Kidney epithelial cell (primary cell): ENCODE results near the gene DAPK2. TPM values are rescaled to one million over a fixed set of nuclear protein-coding genes. Genes with fewer than 3 reads are reported as not detected.

ENCODE experiments used
- DNase-seq: peaks from one replicate; pipeline ENCODE4 v3.0.0-alpha.2; 2010; ENCODE audit warnings: low read depth
- H3K27me3 ChIP-seq: 2 replicates; pipeline ENCODE4 v1.6.0; 2011; ENCODE audit warnings: low read length; ENCODE audit not compliant: control insufficient read depth, insufficient read depth
- H3K36me3 ChIP-seq: 2 replicates; pipeline ENCODE4 v1.5.1; 2011; ENCODE audit warnings: low read length; ENCODE audit not compliant: control insufficient read depth, insufficient read depth
- H3K4me3 ChIP-seq: 2 replicates; pipeline ENCODE4 v1.5.1; 2011; ENCODE audit warnings: low read depth, mild to moderate bottlenecking, control low read depth, low read length
- total RNA-seq: library from RNA; depleted of rRNA; stranded (reverse); fragments of >200 nt; gene quantifications from 2 replicates; pipeline ENCODE4 v1.2.3, GENCODE V29; 2015
- TF ChIP-seq, protein P1 (sequence below): IDR thresholded peaks from 2 replicates; pipeline ENCODE4 v1.5.1; 2011; ENCODE audit warnings: mild to moderate bottlenecking, moderate library complexity, low read length, control low read depth, inconsistent platforms; ENCODE audit not compliant: insufficient read depth, poor library complexity, severe bottlenecking

DAPK2 gene
- total RNA-seq, 1 donor from 2014 or later, result 0.21 TPM

DNA sequence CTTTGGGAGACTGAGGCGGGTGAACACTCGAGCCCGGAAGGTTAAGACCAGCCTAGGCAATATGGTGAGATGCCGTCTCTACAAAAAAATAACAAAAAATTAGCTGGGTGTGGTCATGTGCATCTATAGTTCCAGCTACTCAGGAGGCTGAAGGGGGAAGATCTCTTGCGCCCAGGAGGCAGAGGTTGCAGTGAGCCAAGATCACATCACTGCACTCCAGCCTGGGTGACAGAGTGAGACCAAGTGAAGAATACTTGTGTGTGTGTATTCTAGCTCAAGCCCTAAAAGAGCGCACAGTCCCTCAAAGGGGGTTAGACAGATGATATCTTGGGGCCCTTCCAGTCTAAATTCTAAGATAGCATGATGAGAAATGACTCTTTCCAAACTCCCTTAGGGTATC is 23.7 kb downstream of the DAPK2 start:
- no peak for DNase-seq
- TF ChIP-seq, protein P1, sequence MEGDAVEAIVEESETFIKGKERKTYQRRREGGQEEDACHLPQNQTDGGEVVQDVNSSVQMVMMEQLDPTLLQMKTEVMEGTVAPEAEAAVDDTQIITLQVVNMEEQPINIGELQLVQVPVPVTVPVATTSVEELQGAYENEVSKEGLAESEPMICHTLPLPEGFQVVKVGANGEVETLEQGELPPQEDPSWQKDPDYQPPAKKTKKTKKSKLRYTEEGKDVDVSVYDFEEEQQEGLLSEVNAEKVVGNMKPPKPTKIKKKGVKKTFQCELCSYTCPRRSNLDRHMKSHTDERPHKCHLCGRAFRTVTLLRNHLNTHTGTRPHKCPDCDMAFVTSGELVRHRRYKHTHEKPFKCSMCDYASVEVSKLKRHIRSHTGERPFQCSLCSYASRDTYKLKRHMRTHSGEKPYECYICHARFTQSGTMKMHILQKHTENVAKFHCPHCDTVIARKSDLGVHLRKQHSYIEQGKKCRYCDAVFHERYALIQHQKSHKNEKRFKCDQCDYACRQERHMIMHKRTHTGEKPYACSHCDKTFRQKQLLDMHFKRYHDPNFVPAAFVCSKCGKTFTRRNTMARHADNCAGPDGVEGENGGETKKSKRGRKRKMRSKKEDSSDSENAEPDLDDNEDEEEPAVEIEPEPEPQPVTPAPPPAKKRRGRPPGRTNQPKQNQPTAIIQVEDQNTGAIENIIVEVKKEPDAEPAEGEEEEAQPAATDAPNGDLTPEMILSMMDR, result no peak
- H3K4me3 ChIP-seq, result no peak overlapping the region
- no peaks in the 10 kb centered on the region for H3K27me3 ChIP-seq
- no peaks in the 10 kb centered on the region for H3K36me3 ChIP-seq

DNA sequence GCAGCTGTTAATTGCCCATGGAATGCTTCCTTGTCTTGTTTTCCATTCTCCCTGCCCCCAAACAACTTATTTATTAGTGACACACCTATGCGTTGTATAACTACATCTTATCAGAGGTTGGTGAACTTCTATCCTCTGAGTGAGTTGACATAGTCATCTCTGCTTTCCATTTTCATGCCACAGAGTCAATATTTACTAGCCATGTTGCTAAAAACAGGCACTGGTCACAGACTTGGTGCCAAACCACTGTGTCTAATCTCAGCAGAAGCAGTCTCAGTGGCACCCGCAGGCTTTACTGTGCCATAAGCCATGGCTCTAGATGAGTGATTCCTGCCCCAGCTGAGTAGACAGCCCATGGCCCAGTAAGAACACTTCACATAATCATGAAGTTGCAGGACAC is 26.5 kb downstream of the DAPK2 start:
- no peak for DNase-seq

DNA sequence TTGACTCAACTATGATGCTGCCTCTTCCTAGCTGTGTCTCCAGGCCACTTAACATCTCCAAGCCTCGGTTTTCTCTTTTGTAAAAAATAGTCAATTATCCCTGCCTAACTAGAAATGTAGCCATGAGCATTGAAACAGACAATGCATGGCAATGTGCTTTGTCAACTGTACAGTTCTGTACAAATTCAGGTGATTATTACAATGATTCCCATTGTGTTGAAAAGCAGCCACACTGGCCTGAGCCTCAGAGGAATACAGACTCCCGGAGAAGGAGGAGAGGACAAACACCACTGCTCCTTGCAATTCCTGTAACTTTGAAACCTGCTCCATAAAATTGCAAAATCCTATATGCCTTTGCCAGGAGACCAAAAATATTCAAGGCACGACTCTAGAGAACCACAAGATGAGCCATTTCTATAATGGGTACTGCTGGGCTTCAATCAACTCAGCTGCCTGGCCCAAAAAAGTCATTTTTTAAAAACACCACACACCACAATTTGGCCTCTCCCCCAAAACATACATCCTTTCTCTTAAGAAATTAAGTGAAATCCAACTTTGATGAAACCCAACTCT is 28.6 kb downstream of the DAPK2 start:
- Histone ChIP-seq H3K36me3 (no peaks in the 10 kb centered on the region), H3K4me3 (no peak overlapping the region), H3K27me3 (no peaks in the 10 kb centered on the region)
- DNase-seq, result no peak
- TF ChIP-seq, protein P1, result no peak

More for the DNA sequence above, 26.5 kb downstream of the DAPK2 start:
- H3K4me3 ChIP-seq, result no peak overlapping the region
- H3K36me3 ChIP-seq, result no peaks in the 10 kb centered on the region
- TF ChIP-seq, protein P1, result no peak
- no peaks in the 10 kb centered on the region for H3K27me3 ChIP-seq

DNA sequence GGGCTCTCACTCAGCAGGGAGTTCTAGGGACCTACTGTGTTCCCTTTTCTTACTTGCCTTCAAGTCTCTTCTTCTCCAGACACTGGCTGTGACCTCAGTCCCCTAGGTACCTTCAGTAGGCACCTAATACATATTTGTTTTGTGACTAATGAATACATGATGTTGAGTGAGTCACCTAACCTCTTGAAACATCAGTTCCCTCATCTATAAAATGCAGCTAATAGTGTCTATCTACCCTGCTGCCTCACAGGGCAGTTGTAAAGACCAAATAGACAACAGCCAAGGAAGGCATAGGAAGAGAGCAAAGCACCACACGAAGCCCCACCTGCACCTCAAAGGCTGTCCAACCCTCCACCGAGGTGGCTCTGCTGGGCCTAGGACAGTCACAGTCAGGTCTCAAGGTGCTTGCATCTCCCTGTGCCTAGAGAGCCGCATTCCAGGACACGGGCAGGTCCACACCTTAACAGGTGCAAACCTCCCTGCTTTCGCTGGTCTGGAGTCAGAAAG is 29.1 kb downstream of the DAPK2 start:
- Histone ChIP-seq H3K4me3 (no peak overlapping the region), H3K27me3 (no peaks in the 10 kb centered on the region), H3K36me3 (no peaks in the 10 kb centered on the region)
- TF ChIP-seq, protein P1, result no peak
- peak; percentile 43 for DNase-seq

DNA sequence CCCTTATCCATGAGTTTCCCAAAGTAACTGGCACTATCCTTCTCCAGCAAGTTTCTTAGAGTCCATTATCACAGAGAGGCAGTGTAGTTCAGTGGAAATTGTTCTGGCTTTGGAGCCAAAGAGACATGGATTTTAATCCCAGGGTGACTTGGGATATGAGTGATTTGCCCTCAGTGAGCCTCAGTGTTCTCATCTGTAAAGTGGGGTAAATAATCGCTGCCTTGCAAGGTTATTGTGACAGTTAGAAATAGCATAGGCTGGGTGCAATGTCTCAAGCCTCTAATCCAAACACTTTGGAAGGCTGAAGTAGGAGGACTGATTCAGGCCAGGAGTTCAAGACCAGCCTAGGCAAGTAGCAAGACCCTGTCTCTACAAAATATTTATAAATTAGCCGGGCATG is 30.0 kb downstream of the DAPK2 start:
- no peak for DNase-seq
- no peaks in the 10 kb centered on the region for H3K27me3 ChIP-seq
- no peak overlapping the region for H3K4me3 ChIP-seq
- TF ChIP-seq, protein P1, result no peak
- no peaks in the 10 kb centered on the region for H3K36me3 ChIP-seq

DNA sequence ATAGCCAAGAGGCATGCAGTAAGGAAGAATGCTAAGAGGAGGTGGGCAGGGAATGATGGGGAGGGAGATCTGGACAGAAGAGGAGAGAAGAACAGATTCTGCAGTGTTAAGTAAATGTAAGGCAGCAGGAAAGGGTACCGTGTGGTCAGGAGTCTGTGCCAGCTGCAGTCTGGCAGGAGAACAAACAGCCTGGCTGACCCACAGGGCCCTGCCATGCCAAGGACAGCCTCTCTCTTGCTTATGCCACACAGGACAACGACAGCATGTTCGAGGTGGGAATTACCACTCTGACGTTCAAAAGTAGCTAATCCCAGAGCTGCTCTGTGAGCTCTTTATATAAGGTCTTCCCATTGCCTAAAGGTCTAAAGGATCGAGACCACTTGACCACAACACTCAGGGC is 31.3 kb downstream of the DAPK2 start:
- Histone ChIP-seq H3K27me3 (no peaks in the 10 kb centered on the region), H3K4me3 (no peak overlapping the region), H3K36me3 (no peaks in the 10 kb centered on the region)
- TF ChIP-seq, protein P1, result no peak
- DNase-seq, result no peak
